Measurements from ENCODE around the gene TCF23.
"Not testable (repeated sequence)": the region's sequence is repeated elsewhere in the genome, so short reads cannot be mapped to it uniquely, and the experiment has no call there.

Gene TCF23

DNA sequence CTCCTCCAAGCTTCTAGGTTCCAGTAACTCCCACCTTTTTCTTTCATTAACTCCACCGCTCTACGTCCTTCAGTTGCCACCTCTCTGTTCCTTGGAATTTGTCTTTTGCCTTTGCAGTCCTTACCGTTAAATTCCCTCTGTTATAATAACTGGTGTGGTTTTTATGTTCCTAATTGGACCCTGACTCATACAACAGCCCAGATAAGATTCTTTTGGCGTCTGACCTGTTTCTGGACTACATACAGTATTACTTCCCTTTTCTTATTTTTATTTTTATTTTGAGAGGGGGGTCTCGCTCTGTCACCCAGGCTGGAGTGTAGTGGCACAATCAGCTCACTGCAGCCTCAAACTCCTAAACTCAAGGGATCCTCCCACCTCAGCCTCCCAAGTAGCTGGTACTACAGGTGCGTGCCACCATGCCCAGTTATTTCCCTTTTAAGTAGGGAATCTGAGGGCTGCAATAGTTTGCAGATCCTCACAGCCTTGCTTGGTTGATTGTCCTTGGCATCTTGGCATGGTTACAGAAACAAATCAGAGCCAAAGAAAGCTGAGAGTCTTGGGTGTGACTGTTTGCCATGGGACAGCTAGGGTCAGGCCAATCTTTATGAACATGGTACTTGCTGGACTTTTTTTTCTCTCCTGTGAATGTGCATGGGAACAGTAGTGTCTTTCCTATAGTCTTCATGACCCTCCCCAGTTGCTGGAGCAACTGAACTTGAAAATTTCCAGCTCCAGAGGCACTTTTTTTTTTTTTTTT, 22.0 kb downstream of the TCF23 start:
- no peak overlapping the region for H3K4me3 ChIP-seq (replicated peaks; ENCODE audit: low read depth, low read length)
- DNase-seq (ENCODE audit: extremely low read depth, low read depth): no peak

GRCh38 chr2:27171351-27171848, 22.6 kb downstream of the TCF23 start:
- no peak for DNase-seq (ENCODE audit: extremely low read depth, low read depth)
- TF ChIP-seq, protein P1, sequence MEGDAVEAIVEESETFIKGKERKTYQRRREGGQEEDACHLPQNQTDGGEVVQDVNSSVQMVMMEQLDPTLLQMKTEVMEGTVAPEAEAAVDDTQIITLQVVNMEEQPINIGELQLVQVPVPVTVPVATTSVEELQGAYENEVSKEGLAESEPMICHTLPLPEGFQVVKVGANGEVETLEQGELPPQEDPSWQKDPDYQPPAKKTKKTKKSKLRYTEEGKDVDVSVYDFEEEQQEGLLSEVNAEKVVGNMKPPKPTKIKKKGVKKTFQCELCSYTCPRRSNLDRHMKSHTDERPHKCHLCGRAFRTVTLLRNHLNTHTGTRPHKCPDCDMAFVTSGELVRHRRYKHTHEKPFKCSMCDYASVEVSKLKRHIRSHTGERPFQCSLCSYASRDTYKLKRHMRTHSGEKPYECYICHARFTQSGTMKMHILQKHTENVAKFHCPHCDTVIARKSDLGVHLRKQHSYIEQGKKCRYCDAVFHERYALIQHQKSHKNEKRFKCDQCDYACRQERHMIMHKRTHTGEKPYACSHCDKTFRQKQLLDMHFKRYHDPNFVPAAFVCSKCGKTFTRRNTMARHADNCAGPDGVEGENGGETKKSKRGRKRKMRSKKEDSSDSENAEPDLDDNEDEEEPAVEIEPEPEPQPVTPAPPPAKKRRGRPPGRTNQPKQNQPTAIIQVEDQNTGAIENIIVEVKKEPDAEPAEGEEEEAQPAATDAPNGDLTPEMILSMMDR (IDR thresholded peaks at IDR 0.05; ENCODE audit: low read depth, low read length, missing control alignments): no peak
- H3K4me3 ChIP-seq (replicated peaks; ENCODE audit: low read depth, low read length): no peak overlapping the region

More for the DNA sequence above, 22.0 kb downstream of the TCF23 start:
- TF ChIP-seq, protein P1 (IDR thresholded peaks at IDR 0.05; ENCODE audit: low read depth, low read length, missing control alignments): no peak

- TF ChIP-seq, protein P1 (IDR thresholded peaks at IDR 0.05; ENCODE audit: low read depth, low read length, missing control alignments): no peak
- no peak for DNase-seq (ENCODE audit: extremely low read depth, low read depth)
- H3K4me3 ChIP-seq (replicated peaks; ENCODE audit: low read depth, low read length): no peak overlapping the region
Measured at GRCh38 chr2:27174638-27175037, 25.8 kb downstream of the TCF23 start.

DNA sequence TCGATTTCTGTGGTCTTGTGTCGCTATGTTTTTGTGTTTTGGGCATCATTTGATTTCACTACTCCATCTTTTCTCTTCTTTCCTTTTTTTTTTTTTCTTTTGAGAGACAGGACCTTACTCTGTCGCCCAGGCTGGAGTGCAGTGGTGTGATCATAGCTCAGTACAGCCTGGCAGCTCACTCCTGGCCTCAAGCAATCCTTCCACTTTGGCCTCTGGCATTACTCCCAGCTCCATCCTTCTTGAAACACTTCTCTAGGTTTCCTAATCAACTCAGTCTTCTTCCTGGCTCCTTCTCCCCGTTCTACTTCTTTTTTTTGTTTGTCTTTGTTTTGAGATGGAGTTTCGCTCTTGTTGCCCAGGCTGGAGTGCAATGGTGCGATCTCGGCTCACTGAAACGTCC, 26.5 kb downstream of the TCF23 start:
- TF ChIP-seq, protein P1 (IDR thresholded peaks at IDR 0.05; ENCODE audit: low read depth, low read length, missing control alignments): no peak

GRCh38 chr2:27175781-27176180, 27.0 kb downstream of the TCF23 start:
- DNase-seq (ENCODE audit: extremely low read depth, low read depth); H3K4me3 ChIP-seq (replicated peaks; ENCODE audit: low read depth, low read length): not testable (repeated sequence)

More for the DNA sequence above, 26.5 kb downstream of the TCF23 start:
- H3K4me3 ChIP-seq (replicated peaks; ENCODE audit: low read depth, low read length): no peak overlapping the region
- no peak for DNase-seq (ENCODE audit: extremely low read depth, low read depth)

- H3K4me3 ChIP-seq (replicated peaks; ENCODE audit: low read depth, low read length): no peak overlapping the region
- TF ChIP-seq, protein P1 (IDR thresholded peaks at IDR 0.05; ENCODE audit: low read depth, low read length, missing control alignments): no peak
- DNase-seq (ENCODE audit: extremely low read depth, low read depth): no peak
Measured at GRCh38 chr2:27177441-27178351, 28.9 kb downstream of the TCF23 start.

GRCh38 chr2:27178469-27178868, 29.7 kb downstream of the TCF23 start:
- TF ChIP-seq, protein P1 (IDR thresholded peaks at IDR 0.05; ENCODE audit: low read depth, low read length, missing control alignments): no peak
- no peak overlapping the region for H3K4me3 ChIP-seq (replicated peaks; ENCODE audit: low read depth, low read length)
- no peak for DNase-seq (ENCODE audit: extremely low read depth, low read depth)

Data from HFF-Myc (cell line).